HG02852 (cell line): ENCODE measurements around the gene RNF217.
"Not testable (repeated sequence)": the region's sequence is repeated elsewhere in the genome, so short reads cannot be mapped to it uniquely, and the experiment has no call there.

Experiments
- ATAC-seq: cut with Tn5 transposase; IDR thresholded peaks from one replicate; pipeline ENCODE4 v1.9.1; 2021; ENCODE audit warnings: mild to moderate bottlenecking, moderate library complexity; ENCODE audit not compliant: unreplicated experiment

The RNF217 gene

DNA sequence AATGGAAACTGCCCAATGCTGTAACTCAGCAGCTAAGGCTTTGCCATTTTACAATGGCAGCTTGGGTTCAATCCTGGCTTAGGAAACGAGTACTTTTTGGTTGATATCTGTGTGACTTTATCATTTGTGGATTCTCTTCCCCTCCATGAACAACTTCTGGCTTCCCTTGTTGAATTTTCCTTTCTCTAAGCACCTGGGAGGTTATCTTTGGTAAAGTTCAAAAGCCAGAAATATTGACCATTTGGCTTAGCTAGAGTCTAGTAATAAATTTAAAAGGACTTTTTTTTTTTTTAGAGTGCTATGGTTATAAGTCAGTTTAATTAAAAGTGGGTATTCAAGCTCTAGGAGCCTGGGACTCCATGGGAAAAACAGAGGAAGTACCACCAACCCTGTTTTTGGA lies 159.7 kb downstream of the RNF217 start:
- no peak for ATAC-seq

DNA sequence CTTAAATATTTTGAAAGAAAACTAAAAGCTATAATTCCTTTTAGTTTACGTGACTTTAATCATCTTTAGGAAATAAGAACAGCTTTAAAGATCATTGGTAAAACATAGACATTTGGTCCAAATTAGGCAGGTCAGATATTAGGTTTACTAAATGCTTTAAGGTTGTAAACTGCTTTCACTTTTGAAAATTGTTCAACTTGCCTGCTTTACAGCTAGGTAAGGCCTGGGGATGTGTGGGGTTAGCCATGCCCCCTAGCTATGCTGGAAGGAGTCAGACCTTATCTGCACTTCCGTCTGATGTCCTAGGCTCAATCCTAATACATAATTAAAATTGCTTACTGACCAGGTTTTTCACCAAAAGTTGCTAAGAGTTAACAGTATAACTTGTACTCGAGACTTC lies 160.8 kb downstream of the RNF217 start:
- ATAC-seq = no peak

DNA sequence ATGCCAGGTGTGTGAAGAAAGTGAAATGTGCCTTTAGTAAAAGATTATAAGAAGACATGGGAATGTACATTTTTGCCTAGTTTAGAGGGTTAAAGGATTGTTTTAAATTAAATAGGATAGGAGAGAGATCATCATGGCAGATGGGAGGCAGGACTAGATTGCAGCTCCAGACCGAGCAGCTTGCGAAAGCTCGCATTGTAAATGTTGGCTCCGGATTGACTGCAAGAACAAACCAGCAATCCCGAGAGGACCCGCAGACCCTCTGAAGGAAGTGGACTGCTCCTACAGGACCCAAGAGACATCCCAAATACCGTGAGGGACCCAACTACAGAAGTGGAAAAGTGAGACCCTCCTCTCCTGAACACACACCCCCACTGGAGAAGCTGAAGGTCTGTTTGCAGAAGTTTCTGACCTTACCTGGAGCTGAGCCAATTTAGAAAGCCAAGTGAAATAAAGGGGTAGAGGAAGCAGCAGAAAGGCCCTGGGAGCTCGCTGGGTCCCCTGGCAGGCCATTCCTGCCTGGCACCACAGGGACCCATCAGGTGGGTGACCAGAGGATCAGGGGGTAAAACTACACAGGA lies 161.3 kb downstream of the RNF217 start:
- ATAC-seq = no peak

DNA sequence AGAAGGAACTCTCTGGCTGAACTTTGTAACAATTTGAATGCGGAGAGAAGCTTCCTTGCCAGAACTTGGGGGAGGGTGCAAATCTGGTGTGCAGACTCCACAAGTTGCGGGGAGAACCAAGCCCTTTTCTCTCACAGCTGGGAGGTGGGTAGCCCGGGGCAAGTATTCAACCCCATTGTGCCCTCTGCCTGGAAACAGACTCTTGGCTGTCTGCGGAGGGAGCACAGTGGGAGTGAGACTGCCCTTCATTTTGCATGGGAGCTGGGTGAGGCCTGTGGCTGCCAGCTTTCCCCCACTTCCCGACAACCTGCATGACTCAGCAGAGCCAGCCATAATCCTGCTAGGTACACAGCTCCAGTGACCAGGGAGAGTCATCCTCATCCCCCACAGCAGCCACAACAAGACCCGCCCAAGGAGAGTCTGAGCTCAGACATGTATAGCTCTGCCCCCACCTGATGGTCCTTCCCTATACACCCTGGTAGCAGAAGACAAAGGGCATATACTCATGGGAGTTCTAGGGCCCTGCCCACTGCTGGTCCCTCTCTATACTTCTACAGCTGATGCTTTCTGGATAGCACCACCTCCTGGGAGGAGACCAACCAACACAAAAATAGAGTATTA lies 161.9 kb downstream of the RNF217 start:
- no peak for ATAC-seq

DNA sequence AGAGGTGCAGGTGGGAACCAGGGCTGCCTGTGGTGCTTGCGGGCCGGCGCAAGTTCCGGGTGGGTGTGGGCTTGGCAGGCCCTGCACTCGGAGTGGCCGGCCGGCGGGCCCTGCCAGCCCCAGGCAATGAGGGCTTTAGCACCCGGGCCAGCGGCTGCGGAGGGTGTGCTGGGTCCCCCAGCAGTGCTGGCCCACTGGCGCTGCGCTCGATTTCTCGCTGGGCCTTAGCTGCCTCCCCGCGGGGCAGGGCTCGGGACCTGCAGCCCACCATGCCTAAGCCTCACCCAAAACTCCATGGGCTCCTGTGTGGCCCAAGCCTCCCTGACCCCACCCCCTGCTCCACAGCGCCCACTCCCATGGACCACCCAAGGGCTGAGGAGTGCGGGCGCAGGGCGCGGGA lies 163.6 kb downstream of the RNF217 start:
- ATAC-seq = not testable (repeated sequence)

DNA sequence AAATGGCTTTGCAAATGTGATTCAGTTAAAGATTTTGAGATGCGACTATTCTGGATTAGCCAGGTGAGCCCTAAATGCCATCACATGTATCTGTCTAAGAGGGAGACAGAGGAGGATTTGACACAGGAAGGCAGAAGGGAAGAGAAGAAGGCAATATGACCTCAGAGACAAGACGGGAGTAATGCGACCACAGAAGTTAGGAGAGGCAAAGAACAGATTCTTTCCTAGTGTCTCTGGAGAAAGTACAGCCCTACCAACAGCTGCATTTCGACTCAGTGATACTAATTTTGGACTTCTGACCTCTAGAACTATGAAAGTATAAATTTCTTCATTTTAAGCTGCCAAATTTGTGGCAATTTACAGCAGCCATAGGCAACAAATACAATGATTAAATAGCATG lies 167.1 kb downstream of the RNF217 start:
- ATAC-seq = no peak

DNA sequence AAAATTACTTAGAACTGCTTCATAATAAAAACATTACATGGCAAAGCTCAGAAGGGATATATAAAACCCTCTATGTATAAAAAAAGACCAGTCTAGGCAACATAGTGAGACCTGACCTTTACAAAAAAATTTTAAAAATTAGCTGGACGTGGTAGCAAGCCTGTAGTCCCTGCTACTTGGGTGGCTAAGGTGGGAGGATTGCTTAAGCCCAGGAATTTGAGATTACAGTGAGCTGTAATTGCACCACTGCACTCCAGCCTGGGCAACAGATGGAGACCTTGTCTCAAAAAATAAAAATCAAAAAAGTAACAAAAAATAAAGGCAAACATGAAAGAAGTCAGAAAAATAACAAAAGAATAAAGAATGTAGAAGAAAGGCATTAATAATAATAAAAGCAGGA lies 169.8 kb downstream of the RNF217 start:
- ATAC-seq = no peak

DNA sequence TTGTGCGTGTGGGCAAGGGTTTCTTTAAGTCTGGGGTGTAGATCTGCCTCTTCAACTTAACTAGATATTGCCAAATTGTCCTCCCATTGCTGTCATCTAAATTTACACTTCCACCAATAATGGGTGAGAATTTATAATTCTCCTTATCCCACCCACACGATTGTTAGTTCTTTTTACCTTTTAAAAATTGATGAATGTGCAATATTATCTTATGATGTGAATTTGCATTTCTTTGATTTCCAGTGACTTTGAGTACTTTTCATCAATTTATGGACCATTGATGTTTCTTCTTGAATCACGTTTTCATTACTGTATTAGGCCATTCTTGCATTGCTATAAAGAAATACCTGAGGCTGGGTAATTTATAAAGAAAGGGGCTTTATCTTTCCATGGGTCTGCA lies 174.1 kb downstream of the RNF217 start:
- ATAC-seq = no peak

DNA sequence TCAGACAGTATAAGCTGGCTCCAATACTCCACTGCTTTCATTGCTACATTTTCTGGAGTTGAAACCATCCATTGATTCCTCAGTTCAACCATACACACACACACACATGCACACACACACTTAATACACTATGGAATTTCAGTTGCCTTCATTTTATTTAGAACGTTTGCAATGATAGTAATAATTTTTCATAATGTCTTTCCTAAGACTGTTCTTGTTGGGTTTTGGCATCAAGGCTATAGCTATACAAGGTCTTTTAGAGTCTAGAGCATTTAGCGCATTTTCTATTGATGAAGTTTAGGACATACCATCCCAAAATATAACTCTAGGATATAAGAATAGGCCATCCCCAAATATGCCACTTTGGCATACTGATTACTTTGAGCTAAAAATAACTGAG lies 175.8 kb downstream of the RNF217 start:
- ATAC-seq = no peak

DNA sequence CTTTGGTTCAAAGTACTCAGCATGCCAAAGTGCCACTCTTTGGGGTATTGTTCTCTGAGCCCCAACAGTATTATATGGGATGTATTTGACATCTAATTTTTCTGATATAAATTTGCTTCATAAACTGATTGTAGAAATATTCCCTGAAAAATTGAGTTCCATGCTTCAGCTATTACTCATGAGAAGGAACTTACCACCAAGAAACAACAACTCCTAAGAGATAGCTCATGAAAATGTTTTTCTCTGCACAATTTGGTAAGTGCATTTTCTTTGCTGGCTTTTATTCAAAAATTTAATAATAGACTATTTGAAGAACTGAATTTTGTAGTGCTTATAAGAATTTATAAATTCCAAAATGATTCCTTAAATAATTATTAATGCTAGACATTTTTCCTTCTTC lies 178.6 kb downstream of the RNF217 start:
- no peak for ATAC-seq
